Activated CD4-positive, alpha-beta T cell treated with anti-CD3 and anti-CD28 coated beads, Interleukin-10, Interleukin-2, amounts not matched to agents 100 ng/mL and 50 ng/mL, durations not matched to agents 16 hours and 8 hours (primary cell): ENCODE data around the gene APOA4.
"Not testable (repeated sequence)": the region's sequence is repeated elsewhere in the genome, so short reads cannot be mapped to it uniquely, and the experiment has no call there.

Experiments used
- DNase-seq: peaks from one replicate; pipeline ENCODE4 v3.0.0-alpha.2; 2020

APOA4 gene

GRCh38 chr11:116828632-116829524 lies 5.8 kb upstream of the APOA4 start:
- no peak for DNase-seq

DNA sequence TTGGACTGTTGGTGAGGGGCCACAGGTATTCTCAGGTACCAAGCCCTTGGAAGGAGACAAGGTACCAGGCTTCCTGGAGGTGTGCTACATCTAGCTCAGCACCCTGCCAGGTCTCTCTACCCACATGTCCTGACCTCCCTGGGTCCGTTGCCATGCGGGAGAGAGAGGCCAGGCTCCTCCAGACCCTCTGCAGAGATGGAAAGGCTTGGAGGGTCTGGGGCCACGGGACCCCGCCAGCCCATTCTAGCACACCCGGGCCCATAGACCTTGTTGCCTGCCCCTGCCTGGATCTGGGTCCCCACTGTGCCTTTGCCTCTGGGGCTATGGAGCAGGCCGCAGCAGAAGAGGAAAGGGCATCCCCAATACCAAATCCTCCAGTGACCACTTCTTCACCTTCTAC lies 4.4 kb upstream of the APOA4 start:
- DNase-seq = no peak

GRCh38 chr11:116826751-116827431 lies 3.8 kb upstream of the APOA4 start:
- no peak for DNase-seq

DNA sequence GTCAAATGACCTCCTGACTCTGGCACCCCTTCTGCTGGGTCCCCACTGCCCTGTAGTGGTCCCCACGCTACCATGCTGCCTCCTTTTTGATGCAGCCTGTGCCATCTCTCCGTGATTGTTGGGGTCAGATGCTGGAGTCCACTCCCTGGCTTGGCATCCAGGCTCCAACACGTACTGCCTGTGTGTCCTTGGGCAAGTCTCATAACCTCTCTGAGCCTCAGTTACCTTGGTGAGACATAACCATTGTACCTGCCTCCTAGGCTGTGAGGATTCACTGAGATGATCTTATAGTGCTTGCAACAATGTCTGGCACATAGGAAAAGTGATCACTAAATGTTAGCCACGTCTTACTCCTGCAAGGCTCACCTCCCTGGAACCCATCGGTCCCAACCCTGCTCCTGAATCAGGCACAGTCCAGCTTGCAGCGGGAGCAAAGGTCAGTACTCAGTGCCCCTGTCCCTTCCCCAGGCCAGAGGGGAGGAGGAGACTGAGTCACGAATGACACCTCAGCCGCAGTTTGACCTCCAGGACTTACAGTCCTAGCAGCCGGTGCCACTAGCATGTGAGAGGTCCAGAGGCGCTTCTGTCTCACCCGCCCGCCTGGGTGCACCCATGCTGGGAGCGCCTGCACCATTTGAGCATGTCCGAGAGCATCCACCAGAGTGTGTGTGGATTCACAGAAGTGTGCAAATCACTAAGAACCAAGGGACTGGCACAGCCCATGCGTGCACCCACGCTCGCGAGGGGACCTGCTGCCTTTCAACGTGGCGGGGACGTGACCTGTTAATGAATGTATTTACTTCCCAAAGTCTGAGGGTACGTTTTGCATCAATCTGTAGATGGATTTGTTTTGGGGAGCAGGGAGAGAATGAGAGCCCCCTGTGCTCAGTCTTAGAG lies 3.0 kb upstream of the APOA4 start:
- no peak for DNase-seq

GRCh38 chr11:116825434-116825833 lies 2.3 kb upstream of the APOA4 start:
- no peak for DNase-seq

DNA sequence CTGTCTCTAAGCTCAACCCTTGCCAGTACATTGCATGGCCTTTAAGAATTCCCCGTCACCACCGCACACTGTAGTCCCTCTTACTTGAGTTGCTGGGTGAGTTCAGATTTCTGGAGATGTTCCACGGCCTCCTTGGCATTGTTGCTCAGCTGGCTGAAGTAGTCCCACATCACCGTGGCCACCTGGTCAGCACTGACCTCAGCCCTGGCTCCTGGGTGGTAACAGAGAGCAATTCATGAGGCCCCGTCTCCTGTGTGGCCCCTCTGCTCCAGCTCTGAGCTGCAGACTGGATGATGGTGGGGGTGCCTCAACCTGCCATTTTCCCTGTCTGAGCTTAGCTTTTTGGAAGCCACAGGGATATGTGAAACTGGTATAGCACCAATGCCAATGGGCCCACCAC lies 529 bp downstream of the APOA4 start:
- DNase-seq = no peak

- DNase-seq = no peak
These were observed 1.8 kb downstream of the APOA4 start for GRCh38 chr11:116821050-116821918.

DNA sequence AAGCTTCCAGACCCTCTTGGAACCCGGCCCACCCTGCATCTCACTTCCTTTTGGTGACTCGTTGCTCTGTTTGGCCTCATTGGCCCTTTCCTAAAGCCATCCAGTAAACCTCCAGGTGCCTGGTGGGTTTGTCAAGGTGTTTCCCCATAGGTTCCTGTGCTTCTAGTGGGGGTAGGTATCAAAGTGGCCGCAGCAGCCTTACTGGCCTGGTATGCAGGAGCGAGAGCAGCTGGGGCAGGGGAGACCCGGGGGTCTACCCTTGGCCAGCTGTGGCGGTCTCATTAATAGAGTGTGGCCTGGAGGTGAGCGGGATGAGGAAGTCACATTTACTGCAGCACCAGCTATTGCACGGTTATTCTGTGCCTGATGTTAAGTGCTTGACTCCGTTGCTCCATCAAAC lies 4.1 kb downstream of the APOA4 start:
- no peak for DNase-seq

DNA sequence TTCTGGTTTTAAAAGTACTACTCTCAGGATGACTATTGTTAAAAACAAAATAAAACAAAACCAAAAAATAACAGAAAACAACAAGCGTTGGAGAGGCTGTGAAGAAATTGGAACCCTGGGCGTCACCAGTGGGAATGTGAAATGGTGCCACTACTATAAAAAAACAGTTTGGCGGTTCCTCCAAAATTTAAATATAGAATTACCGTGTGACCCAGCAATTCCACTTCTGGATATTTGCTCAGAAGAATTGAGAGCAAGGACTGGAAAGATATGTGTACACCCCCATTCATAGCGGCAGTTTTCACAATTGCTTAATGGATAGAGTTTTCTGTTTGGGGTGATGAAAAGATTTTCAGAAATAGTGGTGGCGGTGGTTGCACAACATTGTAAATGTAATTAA lies 8.6 kb downstream of the APOA4 start:
- no peak for DNase-seq

GRCh38 chr11:116813781-116814471 lies 9.2 kb downstream of the APOA4 start:
- no peak for DNase-seq

DNA sequence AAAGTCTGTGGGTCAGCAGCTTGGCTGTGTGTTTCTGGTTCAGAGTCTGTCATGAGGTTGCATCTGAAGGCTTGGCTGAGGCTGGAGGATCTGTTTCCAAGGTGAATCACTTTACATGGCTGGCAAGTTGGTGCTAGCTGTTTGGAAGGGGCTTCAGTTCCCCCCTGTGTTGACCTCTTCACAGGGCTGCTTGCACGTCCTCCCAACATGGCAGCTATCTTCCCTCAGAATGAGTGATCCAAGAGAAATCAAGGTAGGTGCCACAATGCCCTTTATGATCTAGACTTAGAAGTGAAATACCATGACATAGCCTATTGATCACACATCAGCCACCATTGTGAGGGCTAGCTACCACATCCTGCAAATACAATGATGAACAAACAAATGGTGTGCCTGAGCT lies 9.9 kb downstream of the APOA4 start:
- DNase-seq = no peak

- DNase-seq = no peak
These were observed 11.0 kb downstream of the APOA4 start for GRCh38 chr11:116812109-116812508.

DNA sequence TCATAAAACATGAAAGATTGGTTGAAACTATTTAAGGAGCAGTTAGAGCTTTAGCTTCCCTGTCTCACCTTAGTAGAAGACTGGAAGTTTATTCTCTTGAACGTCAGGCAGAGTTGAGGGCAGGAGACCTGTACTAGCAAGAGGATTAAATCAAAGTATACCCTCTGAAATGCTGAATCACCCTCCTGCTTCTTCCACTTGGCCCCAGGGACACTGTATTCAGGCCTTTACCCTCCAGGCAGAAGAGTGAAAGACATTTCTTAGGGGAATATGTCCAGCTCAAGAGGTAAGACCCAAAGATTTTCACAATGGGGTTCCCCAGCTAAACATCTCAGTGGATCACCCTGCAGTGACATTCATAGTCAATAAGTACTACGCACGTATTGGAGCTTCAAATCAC lies 11.9 kb downstream of the APOA4 start:
- no peak for DNase-seq

DNA sequence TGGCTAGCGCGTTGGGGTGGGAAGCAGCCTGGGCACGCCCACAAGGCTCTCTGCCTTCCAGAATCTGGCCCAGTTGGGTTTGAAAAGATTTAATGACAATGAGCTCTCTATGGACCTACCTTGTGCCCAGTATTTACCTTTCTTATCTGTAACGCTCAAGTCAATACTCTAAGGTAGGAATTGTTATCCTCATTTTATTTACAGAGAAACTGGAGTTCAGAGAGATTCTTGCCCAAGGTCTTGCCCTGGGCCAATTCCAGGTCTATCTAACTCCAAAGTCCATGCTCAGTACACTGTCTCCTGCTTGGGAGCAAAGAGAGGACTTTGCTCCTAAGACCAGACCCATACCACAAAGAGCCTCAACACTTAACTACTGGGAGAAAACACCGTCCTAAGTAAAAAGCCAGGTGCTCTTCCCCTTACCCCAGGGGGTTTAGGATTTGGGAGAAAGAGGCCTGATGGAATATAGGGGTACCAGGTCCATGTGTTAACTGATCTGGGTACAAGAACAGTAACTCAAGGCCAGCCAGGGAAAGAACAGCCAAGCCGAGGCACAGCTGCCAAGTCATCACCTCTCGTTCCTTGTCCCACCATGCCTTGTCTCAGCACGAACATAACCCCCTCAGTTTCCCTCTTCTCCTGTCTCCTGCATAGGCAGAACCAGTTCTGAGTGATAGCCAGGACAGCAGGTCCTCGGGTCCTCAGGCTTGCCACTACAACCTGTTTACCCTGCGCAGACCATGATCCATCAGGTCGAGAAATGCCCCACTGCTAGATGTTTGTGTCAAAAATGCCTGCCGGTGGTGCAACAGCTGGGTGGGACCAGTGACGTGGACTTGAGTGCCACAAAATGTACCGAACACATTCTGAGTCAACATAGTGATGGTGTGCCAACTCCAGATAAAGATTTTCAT lies 14.6 kb downstream of the APOA4 start:
- DNase-seq = no peak

DNA sequence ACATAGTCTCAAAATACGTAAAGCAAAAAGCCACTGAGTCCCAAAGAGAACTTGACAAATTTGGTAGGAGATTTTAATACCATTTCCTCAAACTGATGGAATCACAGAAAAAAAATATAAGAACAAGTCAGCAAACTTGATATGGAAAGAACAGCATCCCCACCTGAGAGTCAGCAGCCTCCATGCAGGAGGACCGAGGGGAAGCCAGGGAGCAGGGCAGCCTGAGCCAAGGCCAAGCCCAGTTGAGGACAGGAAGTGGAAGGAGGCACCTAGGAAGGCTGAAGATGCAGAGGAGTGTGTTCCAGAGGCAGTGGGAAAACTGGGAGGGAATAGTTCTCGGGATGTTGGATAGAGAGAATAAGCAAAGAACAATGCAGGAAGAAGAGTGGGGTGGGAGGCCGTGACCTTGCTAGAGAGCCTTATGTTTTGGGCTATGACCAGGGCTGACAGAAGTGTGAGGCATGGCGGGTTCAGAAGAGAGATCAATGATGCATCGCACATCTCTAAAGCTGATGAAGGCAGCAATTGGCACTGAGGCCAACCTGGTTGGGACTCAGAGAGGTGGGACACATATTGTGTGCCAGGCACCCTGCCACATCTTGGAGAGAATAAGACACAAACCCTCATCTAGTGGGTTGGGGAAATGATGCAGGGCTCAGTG lies 15.4 kb downstream of the APOA4 start:
- no peak for DNase-seq

- DNase-seq = no peak
These were observed 19.1 kb downstream of the APOA4 start for GRCh38 chr11:116804001-116804400.

- DNase-seq = not testable (repeated sequence)
These were observed 21.4 kb downstream of the APOA4 start for GRCh38 chr11:116801662-116802061.

DNA sequence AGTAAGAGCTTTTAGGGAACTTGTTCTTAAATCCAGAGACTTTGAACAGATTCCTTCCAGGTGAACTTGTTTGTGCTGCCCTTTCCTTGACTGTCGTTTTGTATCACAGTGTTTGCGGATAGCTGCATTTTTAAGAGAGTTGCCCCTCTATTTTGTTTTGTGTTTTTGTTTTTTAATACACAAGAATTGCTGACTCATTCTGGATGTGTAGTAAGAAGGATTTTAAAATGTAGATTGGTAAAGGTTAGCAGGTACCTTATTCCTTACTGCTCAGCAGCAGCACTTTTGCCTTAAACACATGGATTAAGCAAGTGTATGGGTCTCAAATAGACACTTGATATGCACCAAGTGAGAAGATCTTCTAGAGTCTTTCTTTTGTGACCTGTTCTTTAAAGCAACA lies 22.5 kb downstream of the APOA4 start:
- no peak for DNase-seq

DNA sequence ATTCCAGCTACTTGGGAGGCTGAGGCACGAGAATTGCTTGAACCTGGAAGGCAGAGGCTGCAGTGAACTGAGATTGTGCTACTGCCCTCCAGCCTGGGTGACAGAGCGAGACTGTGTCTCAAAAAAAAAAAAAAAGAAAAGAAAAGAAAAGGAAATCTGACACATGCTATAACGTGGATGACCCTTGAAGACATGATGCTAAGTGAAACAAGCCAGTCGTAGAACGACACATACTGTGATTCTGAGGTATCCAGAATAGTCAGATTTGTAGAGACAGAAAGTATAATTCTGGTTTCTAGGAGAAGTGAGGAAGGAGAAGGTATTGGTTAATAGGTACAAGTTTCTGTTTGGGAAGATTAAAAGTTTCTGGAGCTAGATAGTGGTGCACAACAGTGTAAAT lies 24.7 kb downstream of the APOA4 start:
- DNase-seq = peak; percentile 47

DNA sequence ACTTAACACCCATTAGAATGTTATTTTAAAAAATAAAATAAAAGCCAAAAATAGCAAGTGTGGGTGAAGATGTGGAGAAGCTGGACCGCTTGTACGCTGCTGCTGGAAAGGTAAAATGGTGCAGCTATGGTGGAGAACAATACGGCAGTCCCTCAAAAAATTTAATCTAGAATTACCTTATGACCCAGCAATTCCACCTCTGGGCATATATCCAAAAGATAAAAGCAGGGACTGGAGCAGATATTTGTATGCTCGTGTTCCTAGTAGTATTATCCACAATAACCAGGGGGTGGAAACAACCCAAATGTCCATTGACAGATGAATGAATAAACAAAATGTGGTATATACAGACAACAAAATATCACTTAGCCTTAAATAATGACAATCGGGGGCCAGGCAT lies 25.3 kb downstream of the APOA4 start:
- DNase-seq = no peak
